ENCODE results near the gene CLTB. TPM values are rescaled to one million over a fixed set of nuclear protein-coding genes. Genes with fewer than 3 reads are reported as not detected.
"Not testable (repeated sequence)": the region's sequence is repeated elsewhere in the genome, so short reads cannot be mapped to it uniquely, and the experiment has no call there.

CLTB gene
- total RNA-seq, 1 experiment from 2014 or later, result 339 TPM

GRCh38 chr5:176410486-176411180, 5.7 kb downstream of the CLTB start:
- Mint-ChIP-seq H3K27ac (ENCODE audit: low read depth, unreplicated experiment) (peak overlapping the region; percentile 73), H3K36me3 (ENCODE audit: insufficient read depth, unreplicated experiment) (peaks cover 62% of the 10 kb centered on the region), H3K4me1 (ENCODE audit: insufficient read depth, unreplicated experiment) (peaks cover 58% of the 10 kb centered on the region), H3K27me3 (ENCODE audit: insufficient read depth, unreplicated experiment) (no peaks in the 10 kb centered on the region), H3K9me3 (ENCODE audit: unreplicated experiment) (no peaks in the 10 kb centered on the region), H3K4me3 (ENCODE audit: unreplicated experiment) (peak overlapping the region; percentile 83)
- ChIA-PET POLR2A (interaction anchor here (0.6 to 11.3 kb wide), 9 partner anchors 10 to 1037 kb away, joined by 3 to 110 read pairs (median 4); partner anchors contain the start of genes FAF2, HIGD2A, KIAA1191 and NOP16), CTCF (interaction anchor here (0.5 to 2.2 kb wide), 10 partner anchors 9 to 993 kb away, joined by 3 to 8 read pairs (median 4); partner anchors contain the start of gene FAF2)
- intact Hi-C loops (cut with micrococcal nuclease), result no loop called here
- peak; percentile 17 for TF ChIP-seq CTCF (IDR thresholded peaks at IDR 0.05; ENCODE audit: unreplicated experiment)
- BruUV-seq (replicated peaks), result no TSS peak
- DNase-seq (ENCODE audit: unreplicated experiment), result peak; percentile 45

- ChIA-PET CTCF (interaction anchor here (0.6 to 2.2 kb wide), 6 partner anchors 8 to 994 kb away, joined by 3 to 8 read pairs (median 5); partner anchors contain the start of gene FAF2), POLR2A (interaction anchor here (1.0 to 11.3 kb wide), 6 partner anchors 10 to 237 kb away, joined by 3 to 110 read pairs (median 7); partner anchors contain the start of genes FAF2, HIGD2A, KIAA1191 and NOP16)
- TF ChIP-seq CTCF (IDR thresholded peaks at IDR 0.05; ENCODE audit: unreplicated experiment), result no peak
- no peak for DNase-seq (ENCODE audit: unreplicated experiment)
- Mint-ChIP-seq H3K36me3 (ENCODE audit: insufficient read depth, unreplicated experiment) (peaks cover 71% of the 10 kb centered on the region), H3K27ac (ENCODE audit: low read depth, unreplicated experiment) (peak overlapping the region; percentile 73), H3K27me3 (ENCODE audit: insufficient read depth, unreplicated experiment) (no peaks in the 10 kb centered on the region), H3K4me3 (ENCODE audit: unreplicated experiment) (no peak overlapping the region), H3K4me1 (ENCODE audit: insufficient read depth, unreplicated experiment) (peaks cover 50% of the 10 kb centered on the region), H3K9me3 (ENCODE audit: unreplicated experiment) (no peaks in the 10 kb centered on the region)
- BruUV-seq (replicated peaks), result no TSS peak
- intact Hi-C loops (cut with micrococcal nuclease), result no loop called here
These were observed 6.6 kb downstream of the CLTB start for GRCh38 chr5:176409765-176410164.

GRCh38 chr5:176408590-176408989, 7.7 kb downstream of the CLTB start:
- H3K4me1 Mint-ChIP-seq (ENCODE audit: insufficient read depth, unreplicated experiment), result peaks cover 39% of the 10 kb centered on the region
- no peaks in the 10 kb centered on the region for H3K27me3 Mint-ChIP-seq (ENCODE audit: insufficient read depth, unreplicated experiment)
- TF ChIP-seq CTCF (IDR thresholded peaks at IDR 0.05; ENCODE audit: unreplicated experiment), result no peak
- H3K9me3 Mint-ChIP-seq (ENCODE audit: unreplicated experiment), result no peaks in the 10 kb centered on the region
- H3K36me3 Mint-ChIP-seq (ENCODE audit: insufficient read depth, unreplicated experiment), result peaks cover 73% of the 10 kb centered on the region
- no TSS peak for BruUV-seq (replicated peaks)
- CTCF ChIA-PET, result interaction anchor here (0.6 to 1.5 kb wide), 4 partner anchors 9 to 200 kb away, joined by 3 to 5 read pairs (median 4); no protein-coding TSS in a partner anchor
- DNase-seq (ENCODE audit: unreplicated experiment), result no peak
- no peak overlapping the region for H3K4me3 Mint-ChIP-seq (ENCODE audit: unreplicated experiment)
- POLR2A ChIA-PET, result interaction anchor here (0.6 to 11.3 kb wide), 3 partner anchors 20 to 214 kb away, joined by 3 to 110 read pairs (median 8); partner anchors contain the start of genes FAF2, HIGD2A and NOP16
- intact Hi-C loops (cut with micrococcal nuclease), result no loop called here
- H3K27ac Mint-ChIP-seq (ENCODE audit: low read depth, unreplicated experiment), result no peak overlapping the region

- CTCF ChIA-PET, result interaction anchor here (0.6 to 2.2 kb wide), 4 partner anchors 10 to 200 kb away, joined by 3 to 5 read pairs (median 4); no protein-coding TSS in a partner anchor
- intact Hi-C loops (cut with micrococcal nuclease); H3K9me3 Mint-ChIP-seq (ENCODE audit: unreplicated experiment); H3K27me3 Mint-ChIP-seq (ENCODE audit: insufficient read depth, unreplicated experiment); BruUV-seq (replicated peaks); DNase-seq (ENCODE audit: unreplicated experiment); H3K4me3 Mint-ChIP-seq (ENCODE audit: unreplicated experiment); H3K27ac Mint-ChIP-seq (ENCODE audit: low read depth, unreplicated experiment): not testable (repeated sequence)
- peaks cover 73% of the 10 kb centered on the region for H3K36me3 Mint-ChIP-seq (ENCODE audit: insufficient read depth, unreplicated experiment)
- POLR2A ChIA-PET, result interaction anchor here (0.6 to 11.3 kb wide), 3 partner anchors 19 to 214 kb away, joined by 3 to 110 read pairs (median 8); partner anchors contain the start of genes FAF2, HIGD2A and NOP16
- peaks cover 35% of the 10 kb centered on the region for H3K4me1 Mint-ChIP-seq (ENCODE audit: insufficient read depth, unreplicated experiment)
These were observed 8.1 kb downstream of the CLTB start for GRCh38 chr5:176408252-176408573.

All from MCF 10A (cell line).